IPS DF 6.9 (cell line): Measurements from ENCODE around the gene CAMKMT.

ENCODE experiments used
- DNase-seq: peaks from one replicate; pipeline ENCODE4 v3.0.0-alpha.2; 2013; ENCODE audit warnings: low read depth, low spot score
- H3K27ac ChIP-seq: one replicate; pipeline ENCODE4 v1.5.1; 2013; ENCODE audit warnings: low read length, control low read depth
- H3K27me3 ChIP-seq: 2 replicates; pipeline ENCODE4 v1.6.1; 2013; ENCODE audit warnings: mild to moderate bottlenecking, low read length; ENCODE audit not compliant: control insufficient read depth, insufficient read depth
- H3K36me3 ChIP-seq: 2 replicates; pipeline ENCODE4 v1.6.1; 2013; ENCODE audit warnings: low read length; ENCODE audit not compliant: control insufficient read depth, insufficient read depth
- H3K4me1 ChIP-seq: 2 replicates; pipeline ENCODE4 v1.6.1; 2013; ENCODE audit warnings: low read length; ENCODE audit not compliant: control insufficient read depth, insufficient read depth
- H3K4me3 ChIP-seq: 2 replicates; pipeline ENCODE4 v1.5.1; 2013; ENCODE audit warnings: mild to moderate bottlenecking, low read length
- H3K9me3 ChIP-seq: 2 replicates; pipeline ENCODE4 v1.6.1; 2013; ENCODE audit warnings: low read length, inconsistent platforms; ENCODE audit not compliant: control insufficient read depth, insufficient read depth
- WGBS: extraction: QIAGEN DNeasy Blood & Tissue Kit; methylation state at CpG from one replicate; pipeline ENCODE4 v1.1.7; 2013; ENCODE audit warnings: mixed read lengths, missing lambda C conversion rate; ENCODE audit not compliant: insufficient read length, insufficient coverage; 5-methylcytosine and 5-hydroxymethylcytosine counted together

The CAMKMT gene

GRCh38 chr2:44547718-44548117 is 186.0 kb downstream of the CAMKMT start:
- WGBS, result no CpG with 5 or more reads among the region's 2 CpGs
- Histone ChIP-seq H3K4me3 (no peak overlapping the region), H3K27ac (no peak overlapping the region), H3K27me3 (no peaks in the 10 kb centered on the region), H3K36me3 (no peaks in the 10 kb centered on the region), H3K9me3 (no peaks in the 10 kb centered on the region), H3K4me1 (peaks cover 6% of the 10 kb centered on the region; the same call in 1 of the 2 replicates)
- DNase-seq, result no peak

- Histone ChIP-seq H3K9me3 (no peaks in the 10 kb centered on the region), H3K4me3 (no peak overlapping the region), H3K27ac (no peak overlapping the region), H3K27me3 (no peaks in the 10 kb centered on the region), H3K36me3 (no peaks in the 10 kb centered on the region), H3K4me1 (peaks cover 6% of the 10 kb centered on the region; the same call in 1 of the 2 replicates)
- no CpG with 5 or more reads among the region's 8 CpGs for WGBS
- no peak for DNase-seq
Observed at GRCh38 chr2:44548221-44549098, 186.7 kb downstream of the CAMKMT start.

- Histone ChIP-seq H3K27ac (no peak overlapping the region), H3K4me3 (no peak overlapping the region), H3K36me3 (no peaks in the 10 kb centered on the region), H3K27me3 (no peaks in the 10 kb centered on the region), H3K4me1 (peaks cover 6% of the 10 kb centered on the region; the same call in 1 of the 2 replicates), H3K9me3 (no peaks in the 10 kb centered on the region)
- no peak for DNase-seq
- no CpG with 5 or more reads among the region's 1 CpG for WGBS
Observed at GRCh38 chr2:44549099-44549471, 187.3 kb downstream of the CAMKMT start.

GRCh38 chr2:44549856-44550255 is 188.1 kb downstream of the CAMKMT start:
- no CpG with 5 or more reads among the region's 4 CpGs for WGBS
- Histone ChIP-seq H3K36me3 (no peaks in the 10 kb centered on the region), H3K9me3 (no peaks in the 10 kb centered on the region), H3K4me3 (no peak overlapping the region), H3K4me1 (peaks cover 6% of the 10 kb centered on the region; the same call in 1 of the 2 replicates), H3K27ac (no peak overlapping the region), H3K27me3 (no peaks in the 10 kb centered on the region)
- no peak for DNase-seq

GRCh38 chr2:44550561-44550960 is 188.8 kb downstream of the CAMKMT start:
- Histone ChIP-seq H3K4me1 (peaks cover 6% of the 10 kb centered on the region; the same call in 1 of the 2 replicates), H3K27me3 (no peaks in the 10 kb centered on the region), H3K36me3 (no peaks in the 10 kb centered on the region), H3K9me3 (no peaks in the 10 kb centered on the region), H3K27ac (no peak overlapping the region), H3K4me3 (no peak overlapping the region)
- no peak for DNase-seq
- WGBS, result no CpG with 5 or more reads among the region's 2 CpGs

- H3K27me3 ChIP-seq, result no peaks in the 10 kb centered on the region
- no peaks in the 10 kb centered on the region for H3K9me3 ChIP-seq
- WGBS, result no CpG with 5 or more reads among the region's 1 CpG
- DNase-seq, result no peak
- H3K4me3 ChIP-seq, result no peak overlapping the region
- no peaks in the 10 kb centered on the region for H3K36me3 ChIP-seq
- no peak overlapping the region for H3K27ac ChIP-seq
- H3K4me1 ChIP-seq, result peaks cover 6% of the 10 kb centered on the region; the same call in 1 of the 2 replicates
Observed at GRCh38 chr2:44551497-44551896, 189.8 kb downstream of the CAMKMT start.

- no peak overlapping the region for H3K27ac ChIP-seq
Observed at GRCh38 chr2:44553456-44553855, 191.7 kb downstream of the CAMKMT start.

GRCh38 chr2:44555700-44556099 is 194.0 kb downstream of the CAMKMT start:
- no peak for DNase-seq
- no peaks in the 10 kb centered on the region for H3K4me1 ChIP-seq
- H3K4me3 ChIP-seq, result no peak overlapping the region
- H3K9me3 ChIP-seq, result no peaks in the 10 kb centered on the region
- no peaks in the 10 kb centered on the region for H3K27me3 ChIP-seq
- no peaks in the 10 kb centered on the region for H3K36me3 ChIP-seq
- no peak overlapping the region for H3K27ac ChIP-seq

More at GRCh38 chr2:44553456-44553855, 191.7 kb downstream of the CAMKMT start:
- DNase-seq, result no peak
- H3K4me3 ChIP-seq, result no peak overlapping the region
- H3K36me3 ChIP-seq, result no peaks in the 10 kb centered on the region
- no peaks in the 10 kb centered on the region for H3K9me3 ChIP-seq
- H3K27me3 ChIP-seq, result no peaks in the 10 kb centered on the region
- WGBS, result no CpG with 5 or more reads among the region's 4 CpGs
- peaks cover 4% of the 10 kb centered on the region; the same call in 1 of the 2 replicates for H3K4me1 ChIP-seq

- H3K36me3 ChIP-seq, result no peaks in the 10 kb centered on the region
- H3K4me1 ChIP-seq, result no peaks in the 10 kb centered on the region
- DNase-seq, result no peak
- no peaks in the 10 kb centered on the region for H3K27me3 ChIP-seq
- H3K9me3 ChIP-seq, result no peaks in the 10 kb centered on the region
- no peak overlapping the region for H3K27ac ChIP-seq
- WGBS, result no CpG with 5 or more reads among the region's 1 CpG
- no peak overlapping the region for H3K4me3 ChIP-seq
Observed at GRCh38 chr2:44559108-44559507, 197.4 kb downstream of the CAMKMT start.

GRCh38 chr2:44560352-44560751 is 198.6 kb downstream of the CAMKMT start:
- no peak for DNase-seq
- WGBS, result no CpG with 5 or more reads among the region's 4 CpGs
- Histone ChIP-seq H3K4me3 (no peak overlapping the region), H3K9me3 (no peaks in the 10 kb centered on the region), H3K27me3 (no peaks in the 10 kb centered on the region), H3K36me3 (no peaks in the 10 kb centered on the region), H3K27ac (no peak overlapping the region), H3K4me1 (no peaks in the 10 kb centered on the region)

GRCh38 chr2:44560941-44561340 is 199.2 kb downstream of the CAMKMT start:
- H3K27ac ChIP-seq, result no peak overlapping the region
- H3K27me3 ChIP-seq, result no peaks in the 10 kb centered on the region
- no peaks in the 10 kb centered on the region for H3K4me1 ChIP-seq
- DNase-seq, result no peak
- H3K4me3 ChIP-seq, result no peak overlapping the region
- WGBS, result no CpG with 5 or more reads among the region's 1 CpG
- H3K9me3 ChIP-seq, result no peaks in the 10 kb centered on the region
- no peaks in the 10 kb centered on the region for H3K36me3 ChIP-seq
